Osteoblast (primary cell): ENCODE measurements around the gene RNF34. TPM values are rescaled to one million over a fixed set of nuclear protein-coding genes. Genes with fewer than 3 reads are reported as not detected.

ENCODE experiments used
- DNase-seq: peaks from one replicate; pipeline ENCODE4 v3.0.0; 2011; ENCODE audit warnings: low spot score, mixed read lengths; ENCODE audit not compliant: insufficient read length; ENCODE audit errors: missing footprints
- H2AFZ ChIP-seq: 2 replicates; pipeline ENCODE4 v1.6.0; 2011; ENCODE audit warnings: mild to moderate bottlenecking, low read length
- H3K27ac ChIP-seq: 2 replicates; pipeline ENCODE4 v1.5.1; 2011; ENCODE audit warnings: mild to moderate bottlenecking, low read depth, low read length, moderate library complexity
- H3K27me3 ChIP-seq: 2 replicates; pipeline ENCODE4 v1.6.0; 2012; ENCODE audit warnings: mild to moderate bottlenecking, control low read depth, inconsistent platforms, low read length, moderate library complexity; ENCODE audit not compliant: insufficient read depth
- H3K36me3 ChIP-seq: 2 replicates; pipeline ENCODE4 v1.5.1; 2011; ENCODE audit warnings: mild to moderate bottlenecking, low read length, control low read depth, moderate library complexity; ENCODE audit not compliant: insufficient read depth
- H3K4me1 ChIP-seq: 2 replicates; pipeline ENCODE4 v1.5.1; 2011; ENCODE audit warnings: mild to moderate bottlenecking, low read length, control low read depth, moderate library complexity; ENCODE audit not compliant: insufficient read depth
- H3K4me2 ChIP-seq: 2 replicates; pipeline ENCODE4 v1.6.0; 2011; ENCODE audit warnings: mild to moderate bottlenecking, low read length; ENCODE audit not compliant: insufficient read depth
- H3K4me3 ChIP-seq: fragments of 200-600 bp; sonication (generic); 3 replicates; pipeline ENCODE4 v1.5.1; 2012; ENCODE audit warnings: mild to moderate bottlenecking, low read length, inconsistent platforms; ENCODE audit not compliant: insufficient read depth
- H3K79me2 ChIP-seq: 2 replicates; pipeline ENCODE4 v1.6.0; 2012; ENCODE audit warnings: mild to moderate bottlenecking, low read length, control low read depth, inconsistent platforms; ENCODE audit not compliant: insufficient read depth
- H3K9me3 ChIP-seq: 2 replicates; pipeline ENCODE4 v1.5.1; 2011; ENCODE audit warnings: low read depth, low read length, control low read depth
- H4K20me1 ChIP-seq: 2 replicates; pipeline ENCODE4 v1.6.0; 2012; ENCODE audit warnings: mild to moderate bottlenecking, low read length, control low read depth; ENCODE audit not compliant: insufficient read depth
- CTCF ChIP-seq: IDR thresholded peaks from 2 replicates; pipeline ENCODE4 v1.5.1; 2011; ENCODE audit warnings: mild to moderate bottlenecking, low read depth, low read length, moderate library complexity; ENCODE audit errors: extremely low read depth
- total RNA-seq: library from RNA; depleted of rRNA; stranded (reverse); fragments of >200 nt; gene quantifications from 2 replicates; pipeline ENCODE4 v1.2.3, GENCODE V29; 2012

Gene RNF34
- total RNA-seq, 1 donor: 41.6 TPM

- H3K4me3 ChIP-seq: no peak overlapping the region
- peaks cover 22% of the 10 kb centered on the region for H3K36me3 ChIP-seq
- H2AFZ ChIP-seq: no peak overlapping the region
- no peak for TF ChIP-seq CTCF
- H4K20me1 ChIP-seq: peaks cover 7% of the 10 kb centered on the region
- H3K4me1 ChIP-seq: peaks cover 11% of the 10 kb centered on the region
- H3K27me3 ChIP-seq: no peaks in the 10 kb centered on the region
- no peaks in the 10 kb centered on the region for H3K9me3 ChIP-seq
- no peak overlapping the region for H3K4me2 ChIP-seq
- no peak overlapping the region for H3K27ac ChIP-seq
- peaks cover 86% of the 10 kb centered on the region for H3K79me2 ChIP-seq
- no peak for DNase-seq
Observed at GRCh38 chr12:121405211-121405610, 5.3 kb downstream of the RNF34 start.

- DNase-seq: no peak
- H3K27me3 ChIP-seq: no peaks in the 10 kb centered on the region
- H3K27ac ChIP-seq: no peak overlapping the region
- H3K4me3 ChIP-seq: no peak overlapping the region
- no peaks in the 10 kb centered on the region for H4K20me1 ChIP-seq
- TF ChIP-seq CTCF: no peak
- H3K4me1 ChIP-seq: no peaks in the 10 kb centered on the region
- H3K9me3 ChIP-seq: no peaks in the 10 kb centered on the region
- H3K79me2 ChIP-seq: peaks cover 54% of the 10 kb centered on the region
- H3K36me3 ChIP-seq: peaks cover 28% of the 10 kb centered on the region
- H2AFZ ChIP-seq: no peak overlapping the region
- H3K4me2 ChIP-seq: no peak overlapping the region
Observed at GRCh38 chr12:121413917-121414316, 14.0 kb downstream of the RNF34 start.

GRCh38 chr12:121417847-121418246, 17.9 kb downstream of the RNF34 start:
- Histone ChIP-seq H2AFZ (no peak overlapping the region), H3K79me2 (peaks cover 38% of the 10 kb centered on the region), H3K9me3 (no peaks in the 10 kb centered on the region), H3K4me2 (no peak overlapping the region), H3K27ac (no peak overlapping the region), H3K27me3 (no peaks in the 10 kb centered on the region), H4K20me1 (no peaks in the 10 kb centered on the region), H3K4me3 (no peak overlapping the region), H3K4me1 (no peaks in the 10 kb centered on the region), H3K36me3 (peaks cover 55% of the 10 kb centered on the region)
- DNase-seq: no peak
- no peak for TF ChIP-seq CTCF

GRCh38 chr12:121420109-121420508, 20.2 kb downstream of the RNF34 start:
- Histone ChIP-seq H4K20me1 (no peaks in the 10 kb centered on the region), H2AFZ (no peak overlapping the region), H3K9me3 (no peaks in the 10 kb centered on the region), H3K79me2 (peaks cover 24% of the 10 kb centered on the region), H3K4me2 (no peak overlapping the region), H3K36me3 (peaks cover 74% of the 10 kb centered on the region), H3K4me3 (no peak overlapping the region), H3K4me1 (no peaks in the 10 kb centered on the region), H3K27ac (no peak overlapping the region), H3K27me3 (no peaks in the 10 kb centered on the region)
- DNase-seq: no peak
- no peak for TF ChIP-seq CTCF
